GM18951 (cell line): ENCODE results near the gene CCL7.

ENCODE experiments used
- POLR2A ChIP-seq: IDR thresholded peaks from 4 replicates; pipeline ENCODE4 v1.6.1; 2011; ENCODE audit warnings: mild to moderate bottlenecking; ENCODE audit not compliant: insufficient read length, insufficient read depth; ENCODE audit errors: extremely low read depth
- in situ Hi-C: fragments of 300-500 bp; cut with MboI; formaldehyde crosslinking; loops from one replicate; pipeline ENCODE4 v1.12.0; 2022; ENCODE audit warnings: low sequenced_read_pairs, mixed read lengths, inconsistent platforms; ENCODE audit not compliant: unreplicated experiment

The CCL7 gene

DNA sequence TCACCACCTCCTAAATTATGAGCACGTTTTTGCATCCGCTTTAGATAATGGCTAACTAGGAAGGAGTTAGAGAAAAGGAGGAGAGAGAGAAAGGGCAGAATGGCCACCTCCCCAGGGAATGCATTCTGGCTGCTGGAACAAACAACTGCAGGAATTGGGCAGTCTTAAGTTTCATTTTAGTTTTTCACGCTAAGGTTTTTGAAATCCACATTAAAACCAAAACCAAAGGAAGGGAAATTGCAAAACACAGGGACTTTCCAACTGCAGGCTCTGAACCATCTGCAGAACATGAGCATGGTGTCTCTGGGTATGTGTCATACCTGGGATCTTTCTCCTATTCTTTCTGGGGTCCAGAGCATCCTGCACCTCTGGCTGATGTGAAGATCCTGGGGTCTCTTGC, 37.1 kb downstream of the CCL7 start:
- TF ChIP-seq POLR2A, result no peak
- in situ Hi-C loops, result no loop called here

DNA sequence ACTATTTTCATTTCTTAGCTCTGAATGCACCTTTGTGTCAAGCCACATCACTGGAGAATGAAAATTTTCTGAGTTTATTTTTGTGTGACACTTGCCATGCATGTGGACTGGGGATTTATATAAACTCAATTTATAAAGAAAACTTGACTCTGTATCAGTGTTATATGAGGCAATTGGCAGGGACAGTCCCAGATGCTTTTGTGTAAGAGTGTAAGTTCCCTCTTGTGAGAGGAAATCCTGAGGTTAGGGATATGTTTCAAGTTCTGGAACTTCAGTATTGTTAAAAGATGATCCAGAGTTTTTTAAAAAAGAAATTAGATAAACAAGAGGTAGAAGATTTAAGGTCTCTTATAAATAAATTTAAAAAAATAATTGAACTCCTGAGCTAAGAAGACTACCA, 38.4 kb downstream of the CCL7 start:
- no peak for TF ChIP-seq POLR2A
- in situ Hi-C loops, result no loop called here

DNA sequence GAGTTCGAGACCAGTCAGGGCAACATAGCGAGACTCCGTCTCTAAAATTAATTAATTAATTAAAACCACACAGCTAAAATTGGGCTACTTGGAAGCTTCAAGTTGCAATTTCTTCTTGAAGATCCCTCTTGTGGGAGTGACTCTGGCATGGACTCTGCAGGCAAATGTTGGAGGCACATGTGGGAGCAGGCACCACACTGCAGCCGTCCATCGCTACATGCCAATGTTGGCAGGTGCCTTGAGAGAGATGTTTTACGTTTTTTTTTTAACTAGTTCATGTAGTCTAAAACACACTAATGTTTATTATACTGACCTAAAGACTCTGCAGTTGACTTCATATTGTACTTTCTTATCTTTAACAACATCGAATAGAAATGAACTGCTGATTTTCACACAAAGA, 41.3 kb downstream of the CCL7 start:
- TF ChIP-seq POLR2A, result no peak
- in situ Hi-C loops, result no loop called here

DNA sequence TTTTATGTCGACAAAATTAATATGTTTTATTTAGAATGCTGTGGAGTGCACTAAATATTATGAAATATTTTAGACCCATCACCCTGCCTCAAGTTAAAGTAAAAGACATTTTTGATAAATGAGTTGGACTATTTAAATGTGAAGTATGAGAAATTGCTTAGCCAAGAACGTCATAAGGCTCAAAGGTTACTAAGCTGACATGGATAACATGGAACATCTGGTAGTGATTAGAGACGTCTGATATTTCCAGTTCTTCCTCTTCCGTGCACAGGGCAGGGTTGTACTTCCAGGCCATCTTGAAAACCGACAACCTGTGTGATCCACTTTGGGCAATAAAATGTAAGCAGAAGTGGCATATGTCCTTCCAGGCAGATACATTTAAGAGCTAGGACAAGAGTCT, 42.1 kb downstream of the CCL7 start:
- in situ Hi-C loops, result no loop called here
- TF ChIP-seq POLR2A, result no peak

DNA sequence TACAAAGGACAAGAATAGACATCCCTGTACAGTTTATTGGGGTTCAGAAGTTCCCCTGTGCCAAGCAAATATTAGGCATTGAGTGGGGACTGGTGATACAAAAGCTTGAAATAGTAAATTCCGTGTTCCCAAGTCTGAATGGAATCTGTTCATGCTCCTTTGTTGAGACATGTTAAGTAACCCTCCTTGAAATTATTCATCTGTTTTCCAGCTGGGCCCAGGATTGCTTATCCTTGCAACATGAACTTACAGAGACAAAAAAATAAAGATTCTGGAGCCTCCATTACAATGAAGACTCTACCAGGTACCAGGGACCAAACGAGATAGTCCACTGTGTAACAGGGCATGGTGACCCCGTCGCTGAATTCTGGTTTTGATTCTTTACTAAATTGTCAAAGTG, 43.1 kb downstream of the CCL7 start:
- in situ Hi-C loops, result no loop called here
- no peak for TF ChIP-seq POLR2A

DNA sequence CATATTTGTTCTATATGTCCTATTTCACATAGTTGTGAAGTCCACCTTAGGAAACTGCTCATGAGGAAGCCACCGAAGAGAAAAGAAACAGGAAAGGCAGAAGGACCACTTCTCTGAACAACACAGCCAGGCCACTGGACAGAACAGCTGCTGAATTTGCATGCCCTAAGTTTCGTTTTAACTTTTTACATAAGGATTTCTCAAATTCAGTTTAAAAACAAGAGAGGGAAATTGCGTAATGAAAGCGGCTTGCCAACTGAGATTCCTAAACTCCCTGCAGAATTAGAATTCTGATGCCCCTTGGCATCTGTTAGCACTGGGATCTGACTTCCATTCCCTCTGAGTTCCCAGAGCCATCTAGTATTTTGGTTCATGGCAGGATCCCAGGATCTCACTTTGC, 44.3 kb downstream of the CCL7 start:
- in situ Hi-C loops, result no loop called here
- no peak for TF ChIP-seq POLR2A

DNA sequence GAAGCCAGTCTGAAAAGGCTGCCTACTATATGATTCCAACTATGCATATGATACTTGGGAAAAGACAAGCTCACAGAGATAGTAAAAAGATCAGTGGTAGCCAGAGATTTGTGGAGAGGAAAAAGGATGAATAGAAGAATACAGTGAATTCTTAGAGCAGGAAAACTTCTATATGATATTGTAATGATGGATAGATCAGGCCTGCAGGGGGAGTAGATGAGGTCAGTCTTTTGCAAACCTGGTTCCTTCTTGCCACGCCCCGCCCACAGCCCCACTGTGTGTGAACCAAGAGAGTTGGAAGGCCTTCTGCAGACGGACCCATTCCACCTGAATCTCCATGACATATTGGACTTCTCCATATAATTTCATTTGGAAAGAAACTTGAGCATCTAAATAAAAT, 48.5 kb downstream of the CCL7 start:
- TF ChIP-seq POLR2A, result no peak
- in situ Hi-C loops, result no loop called here

DNA sequence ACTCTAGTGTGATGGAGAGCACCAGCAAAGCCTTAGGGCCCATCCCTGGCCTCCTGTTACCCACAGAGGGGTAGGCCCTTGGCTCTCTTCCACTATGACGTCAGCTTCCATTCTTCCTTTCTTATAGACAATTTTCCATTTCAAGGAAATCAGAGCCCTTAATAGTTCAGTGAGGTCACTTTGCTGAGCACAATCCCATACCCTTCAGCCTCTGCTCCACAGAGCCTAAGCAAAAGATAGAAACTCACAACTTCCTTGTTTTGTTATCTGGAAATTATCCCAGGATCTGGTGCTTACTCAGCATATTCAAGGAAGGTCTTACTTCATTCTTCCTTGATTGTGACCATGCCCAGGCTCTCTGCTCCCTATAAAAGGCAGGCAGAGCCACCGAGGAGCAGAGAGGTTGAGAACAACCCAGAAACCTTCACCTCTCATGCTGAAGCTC, 49.0 kb downstream of the CCL7 start, which contains the start of gene CCL8:
CCL8 (plus strand) TSS at position 397 of the 445 bp plus-strand sequence. CDS start 67 bp downstream, outside the sequence.
- no peak for TF ChIP-seq POLR2A
- in situ Hi-C loops, result no loop called here
